ENCODE data around the gene RIC8A.

- TF ChIP-seq CTCF (IDR thresholded peaks at IDR 0.05; ENCODE audit: low read depth, low read length) (peak; percentile 38), EZH2phosphoT487 (IDR thresholded peaks at IDR 0.05; ENCODE audit: low read depth) (no peak)
These were observed 50.4 kb downstream of the RIC8A start for GRCh38 chr11:257766-258493.
